Spleen (tissue), 7 donors: ENCODE measurements around the gene SCML1.

Experiments
- CTCF ChIP-seq, 11 experiments: fragments of 200-600 bp in 7 of 11; fragments of 450-650 bp in 4 of 11; sonication (generic) in 4 of 11; IDR thresholded peaks in 8 of 11; conservative IDR thresholded peaks in 3 of 11; 1 replicate in 7 of 11; 2 replicates in 4 of 11; pipeline versions ENCODE4 v1.4.0 to v1.8.0; 2016 to 2021; ENCODE audit warnings: antibody characterized with exemption in 11 of 11, inconsistent platforms in 4 of 11, mild to moderate bottlenecking in 1 of 11
- POLR2A ChIP-seq, 3 donors: fragments of 450-650 bp; IDR thresholded peaks; one replicate each; pipeline ENCODE4 v1.5.1; 2017; ENCODE audit warnings: antibody characterized with exemption in 3 of 3, mild to moderate bottlenecking in 1 of 3
- POLR2AphosphoS5 ChIP-seq, 3 donors: sonication (generic); formaldehyde crosslinking; IDR thresholded peaks; one replicate each; pipeline ENCODE4 v1.5.1; 2017; ENCODE audit warnings: antibody characterized with exemption in 3 of 3
- donor health status: DM: no; HTN: no; CAD: no; lungs with moderate emphysema.
- donor health status: DM: no; HTN: no; CAD: no.
- donor health status: DM: no; HTN: no; CAD: no.

- TF ChIP-seq POLR2A (IDR thresholded peaks at IDR 0.05) (no peak), CTCF (IDR thresholded peaks at IDR 0.05 in 8 of 11, conservative IDR thresholded peaks at IDR 0.05 in 3 of 11) (peak; percentile 12 to 60 (median 55)), POLR2AphosphoS5 (IDR thresholded peaks at IDR 0.05) (no peak)
Measured at GRCh38 chrX:17689971-17690409, 47.3 kb upstream of the SCML1 start.
